HK-2 (cell line): Measurements from ENCODE around the gene NME4.
"Not testable (repeated sequence)": the region's sequence is repeated elsewhere in the genome, so short reads cannot be mapped to it uniquely, and the experiment has no call there.

ENCODE experiments used
- DNase-seq: peaks from one replicate; pipeline ENCODE4 v3.0.0-alpha.2; 2018; ENCODE audit not compliant: unreplicated experiment

The NME4 gene

GRCh38 chr16:397135-397661 lies at the start of gene NME4:
NME4 (plus strand) TSS chr16:397199; CDS start chr16:397223, 24 bp downstream.
- peak; percentile 22 for DNase-seq

- no peak for DNase-seq
Observed at GRCh38 chr16:347203-347602, 49.8 kb upstream of the NME4 start.

- DNase-seq: not testable (repeated sequence)
Observed at GRCh38 chr16:348495-348894, 48.5 kb upstream of the NME4 start.

- DNase-seq: peak; percentile 64
Observed at GRCh38 chr16:349211-349610, 47.8 kb upstream of the NME4 start.

GRCh38 chr16:350203-350602 lies 46.8 kb upstream of the NME4 start:
- DNase-seq: no peak

GRCh38 chr16:351804-352520 lies 45.0 kb upstream of the NME4 start:
- DNase-seq: peak; percentile 25

GRCh38 chr16:352547-353403 lies 44.2 kb upstream of the NME4 start, which contains the start of gene AXIN1:
AXIN1 (minus strand) TSS chr16:352723; CDS start chr16:347025, 5,698 bp downstream.
- DNase-seq: peak; percentile 99

- no peak for DNase-seq
Observed at GRCh38 chr16:353404-354290, 43.4 kb upstream of the NME4 start.

GRCh38 chr16:354291-354881 lies 42.6 kb upstream of the NME4 start:
- DNase-seq: no peak

- DNase-seq: no peak
Observed at GRCh38 chr16:354971-355461, 42.0 kb upstream of the NME4 start.

GRCh38 chr16:356741-357140 lies 40.3 kb upstream of the NME4 start:
- DNase-seq: no peak

- DNase-seq: no peak
Observed at GRCh38 chr16:359067-359763, 37.8 kb upstream of the NME4 start.

- no peak for DNase-seq
Observed at GRCh38 chr16:359871-360697, 36.9 kb upstream of the NME4 start.

- no peak for DNase-seq
Observed at GRCh38 chr16:360698-361336, 36.2 kb upstream of the NME4 start.

GRCh38 chr16:361341-361871 lies 35.6 kb upstream of the NME4 start:
- no peak for DNase-seq

GRCh38 chr16:361872-362701 lies 34.9 kb upstream of the NME4 start:
- peak; percentile 74 for DNase-seq

GRCh38 chr16:362702-362999 lies 34.3 kb upstream of the NME4 start:
- not testable (repeated sequence) for DNase-seq
